HG03039 (cell line): ENCODE results near the gene ANKRD11.

Source experiments
- ATAC-seq: cut with Tn5 transposase; IDR thresholded peaks from one replicate; pipeline ENCODE4 v1.9.1; 2021; ENCODE audit warnings: mild to moderate bottlenecking, moderate library complexity; ENCODE audit not compliant: unreplicated experiment

Gene ANKRD11

GRCh38 chr16:89355686-89356085, 134.7 kb downstream of the ANKRD11 start:
- ATAC-seq: no peak

- no peak for ATAC-seq
Observed at GRCh38 chr16:89355007-89355406, 135.4 kb downstream of the ANKRD11 start.

- ATAC-seq: no peak
Observed at GRCh38 chr16:89354325-89354724, 136.0 kb downstream of the ANKRD11 start.

GRCh38 chr16:89352091-89352681, 138.2 kb downstream of the ANKRD11 start:
- ATAC-seq: no peak

- no peak for ATAC-seq
Observed at GRCh38 chr16:89351645-89352044, 138.7 kb downstream of the ANKRD11 start.

- ATAC-seq: no peak
Observed at GRCh38 chr16:89350701-89351380, 139.5 kb downstream of the ANKRD11 start.

GRCh38 chr16:89349947-89350633, 140.3 kb downstream of the ANKRD11 start:
- ATAC-seq: no peak

GRCh38 chr16:89347807-89348206, 142.6 kb downstream of the ANKRD11 start:
- no peak for ATAC-seq

GRCh38 chr16:89346869-89347268, 143.5 kb downstream of the ANKRD11 start:
- no peak for ATAC-seq

GRCh38 chr16:89345642-89346150, 144.7 kb downstream of the ANKRD11 start:
- ATAC-seq: no peak

- no peak for ATAC-seq
Observed at GRCh38 chr16:89344846-89345611, 145.3 kb downstream of the ANKRD11 start.

- ATAC-seq: no peak
Observed at GRCh38 chr16:89344458-89344834, 145.9 kb downstream of the ANKRD11 start.

- ATAC-seq: no peak
Observed at GRCh38 chr16:89343501-89344457, 146.6 kb downstream of the ANKRD11 start.

- ATAC-seq: no peak
Observed at GRCh38 chr16:89341697-89342694, 148.4 kb downstream of the ANKRD11 start.

GRCh38 chr16:89341279-89341678, 149.1 kb downstream of the ANKRD11 start:
- ATAC-seq: no peak

- no peak for ATAC-seq
Observed at GRCh38 chr16:89338863-89339262, 151.5 kb downstream of the ANKRD11 start.

- no peak for ATAC-seq
Observed at GRCh38 chr16:89337965-89338364, 152.4 kb downstream of the ANKRD11 start.

GRCh38 chr16:89335803-89336485, 154.4 kb downstream of the ANKRD11 start:
- no peak for ATAC-seq
